HG03571 (cell line): ENCODE measurements around the gene ANTXR1.
"Not testable (repeated sequence)": the region's sequence is repeated elsewhere in the genome, so short reads cannot be mapped to it uniquely, and the experiment has no call there.

ENCODE experiments used
- ATAC-seq: cut with Tn5 transposase; IDR thresholded peaks from one replicate; pipeline ENCODE4 v1.9.1; 2021; ENCODE audit not compliant: unreplicated experiment

The ANTXR1 gene

DNA sequence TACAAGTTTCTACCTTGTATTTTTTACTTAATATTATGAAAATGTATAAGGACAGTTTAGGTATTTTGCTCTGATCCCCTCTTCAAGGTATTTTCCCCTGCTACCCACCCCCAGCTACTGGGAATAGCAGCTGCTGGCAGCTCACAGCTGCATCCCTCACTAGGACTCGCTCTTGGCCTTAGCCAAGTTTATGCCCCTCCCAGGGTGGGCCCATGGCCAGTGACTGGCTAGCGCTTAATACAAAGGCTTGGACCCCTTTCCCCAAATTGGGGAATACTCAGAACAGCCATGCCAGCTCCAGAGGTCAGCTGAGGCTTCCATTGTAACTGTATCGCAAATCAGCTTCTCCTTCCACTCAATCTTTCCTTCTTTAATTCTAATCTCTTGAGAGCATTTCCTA lies 242.8 kb downstream of the ANTXR1 start:
- no peak for ATAC-seq

GRCh38 chr2:69259994-69260591 lies 247.1 kb downstream of the ANTXR1 start:
- ATAC-seq: not testable (repeated sequence)

DNA sequence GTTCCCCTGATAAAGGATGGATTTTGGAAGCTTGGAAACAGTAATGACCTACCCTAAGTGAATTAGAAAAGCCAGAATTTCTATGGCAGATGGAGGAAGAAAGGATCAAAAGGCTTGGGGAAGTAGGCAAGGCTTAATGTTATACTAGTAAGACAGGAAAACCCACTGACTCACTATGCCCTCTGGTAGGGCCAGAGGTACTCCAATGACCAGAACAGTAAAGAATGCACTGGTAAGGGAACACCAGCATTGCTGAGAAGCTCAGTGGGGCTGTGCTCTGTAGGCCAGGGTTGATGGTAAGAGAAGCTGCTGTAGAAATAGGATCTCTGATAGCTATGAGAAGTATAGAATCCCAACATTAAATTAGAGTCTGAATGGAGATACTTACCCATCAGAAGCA lies 247.7 kb downstream of the ANTXR1 start:
- no peak for ATAC-seq

DNA sequence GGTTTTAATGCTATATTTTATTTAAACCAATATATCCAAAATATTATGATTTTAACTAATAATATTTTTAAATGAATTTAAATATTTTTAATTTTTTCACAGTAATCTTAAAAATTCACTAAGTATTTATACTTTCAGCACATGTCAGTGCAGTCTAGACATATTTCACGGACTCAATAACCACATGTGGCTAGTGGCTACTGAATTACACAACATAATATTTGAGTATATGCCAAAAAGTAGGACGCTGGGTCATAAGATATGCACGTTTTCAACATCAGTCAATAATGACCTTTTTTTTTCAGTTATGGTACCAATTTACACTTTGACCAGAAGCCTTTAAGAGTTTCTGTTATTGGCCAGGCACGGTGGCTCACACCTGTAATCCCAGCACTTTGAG lies 256.4 kb downstream of the ANTXR1 start:
- ATAC-seq: no peak

- ATAC-seq: no peak
Measured at GRCh38 chr2:69271831-69272257, 258.9 kb downstream of the ANTXR1 start.

- ATAC-seq: no peak
Measured at GRCh38 chr2:69272803-69273471, 260.0 kb downstream of the ANTXR1 start.

GRCh38 chr2:69275490-69275889 lies 262.5 kb downstream of the ANTXR1 start:
- ATAC-seq: no peak

GRCh38 chr2:69278366-69278765 lies 265.4 kb downstream of the ANTXR1 start:
- no peak for ATAC-seq

DNA sequence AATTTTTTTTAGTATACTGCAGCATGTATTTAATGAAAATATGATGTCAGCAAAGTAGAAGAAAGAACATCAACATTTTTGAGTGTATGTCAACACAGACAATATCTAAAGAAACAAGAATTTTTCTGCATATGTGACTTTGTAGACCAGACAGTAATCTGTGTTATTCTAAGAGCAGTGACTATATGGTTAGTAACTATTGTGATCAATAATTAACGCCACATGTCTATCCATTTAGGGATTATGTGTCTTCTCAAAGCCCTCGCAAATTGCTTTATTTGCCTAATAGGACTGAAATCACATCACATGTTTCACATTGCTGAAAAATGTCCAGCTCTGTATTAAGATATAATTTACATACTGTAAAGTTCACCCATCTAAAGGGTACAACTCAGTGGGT lies 266.2 kb downstream of the ANTXR1 start:
- no peak for ATAC-seq

GRCh38 chr2:69279931-69280681 lies 267.1 kb downstream of the ANTXR1 start:
- ATAC-seq: no peak

DNA sequence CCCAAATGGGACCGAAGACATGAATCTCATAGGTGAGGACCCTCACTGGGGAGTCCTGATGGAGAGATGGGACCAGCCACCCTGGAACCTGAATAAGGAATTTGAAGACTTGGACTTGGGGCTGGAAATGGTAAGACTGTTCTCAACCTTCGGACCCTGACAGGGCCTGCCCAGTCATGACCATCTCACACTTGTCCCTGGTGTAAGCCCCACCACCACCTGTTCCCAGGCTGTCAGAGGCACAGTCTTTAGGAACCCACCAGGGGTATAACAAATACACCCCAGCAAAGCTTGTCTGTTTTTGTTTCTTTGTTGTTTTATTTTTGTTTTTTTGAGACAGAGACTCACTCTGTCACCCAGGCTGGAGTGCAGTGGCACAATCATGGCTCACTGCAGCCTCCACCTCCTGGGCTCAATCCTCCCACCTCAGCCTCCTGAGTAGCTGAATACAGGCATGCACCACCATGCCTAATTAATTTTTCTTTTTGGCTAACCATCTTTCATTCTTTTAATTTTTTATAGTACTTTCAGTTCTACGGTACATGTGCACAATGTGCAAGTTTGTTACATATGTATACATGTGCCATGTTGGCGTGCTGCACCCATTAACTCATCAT lies 267.9 kb downstream of the ANTXR1 start:
- ATAC-seq: no peak

DNA sequence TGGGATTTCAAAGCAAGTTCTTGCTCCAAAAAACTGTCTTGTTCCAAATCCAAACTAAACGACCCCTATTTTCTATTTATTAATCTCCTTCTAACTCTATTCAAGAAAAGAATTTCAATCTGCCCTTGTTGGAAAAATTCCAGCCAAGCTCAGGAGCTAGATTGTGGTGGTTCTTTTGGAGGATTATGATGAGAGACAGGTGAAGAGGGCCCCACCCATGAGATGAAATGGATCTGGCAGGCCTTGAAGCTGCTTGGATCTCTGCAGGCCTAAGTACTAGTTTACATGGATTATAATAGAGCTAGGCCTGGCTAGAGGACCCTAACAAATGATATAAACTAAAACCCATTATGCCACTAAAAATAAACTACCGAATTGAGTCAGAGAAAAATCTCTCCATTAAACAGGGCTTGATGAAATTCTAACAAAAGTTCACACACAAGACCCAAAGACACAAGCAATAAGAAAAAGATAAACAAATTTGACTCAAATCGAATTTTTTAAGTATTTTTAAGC lies 272.5 kb downstream of the ANTXR1 start:
- no peak for ATAC-seq

DNA sequence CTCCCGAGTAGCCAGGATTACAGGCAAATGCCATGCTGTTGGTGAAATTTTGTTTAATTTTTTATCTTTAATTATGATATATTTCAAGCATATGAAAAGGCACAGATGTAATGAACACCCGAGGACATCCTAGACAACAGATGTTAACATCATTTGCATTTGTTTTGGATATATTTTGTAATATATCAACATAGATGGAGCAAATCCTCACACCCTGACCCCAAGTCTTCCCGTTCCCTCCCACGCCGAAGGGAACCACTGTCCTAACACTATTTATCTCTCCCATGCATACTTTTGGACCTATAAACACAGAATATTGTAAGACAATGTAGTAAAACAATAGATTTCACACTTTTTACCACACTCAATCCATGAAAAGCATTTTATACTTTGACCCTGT lies 274.6 kb downstream of the ANTXR1 start:
- ATAC-seq: no peak

- no peak for ATAC-seq
Measured at GRCh38 chr2:69288429-69288828, 275.4 kb downstream of the ANTXR1 start.

GRCh38 chr2:69291004-69291650 lies 278.1 kb downstream of the ANTXR1 start:
- no peak for ATAC-seq

GRCh38 chr2:69291721-69292120 lies 278.7 kb downstream of the ANTXR1 start:
- ATAC-seq: no peak

GRCh38 chr2:69292256-69292655 lies 279.3 kb downstream of the ANTXR1 start:
- no peak for ATAC-seq

- ATAC-seq: no peak
Measured at GRCh38 chr2:69296421-69296820, 283.4 kb downstream of the ANTXR1 start.

DNA sequence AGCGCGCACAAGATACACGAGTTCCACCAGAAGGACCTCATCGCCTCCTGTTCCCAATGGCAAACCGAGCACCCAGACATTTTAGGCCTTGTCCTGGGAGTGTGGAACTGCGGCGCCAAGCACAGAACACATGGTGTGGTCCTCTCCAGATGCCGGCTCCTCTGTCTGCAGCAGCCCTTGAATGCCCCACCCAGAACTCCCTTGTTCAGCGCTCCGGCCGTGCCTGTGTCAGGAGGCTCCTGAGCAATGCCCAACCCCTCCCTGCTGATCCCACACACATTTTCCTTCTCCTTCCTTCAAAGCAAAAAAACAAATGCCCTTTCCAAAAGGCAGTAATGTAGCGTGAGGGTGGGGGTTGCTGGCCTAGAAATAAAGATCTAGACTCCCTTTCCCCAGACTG lies 284.2 kb downstream of the ANTXR1 start:
- no peak for ATAC-seq

DNA sequence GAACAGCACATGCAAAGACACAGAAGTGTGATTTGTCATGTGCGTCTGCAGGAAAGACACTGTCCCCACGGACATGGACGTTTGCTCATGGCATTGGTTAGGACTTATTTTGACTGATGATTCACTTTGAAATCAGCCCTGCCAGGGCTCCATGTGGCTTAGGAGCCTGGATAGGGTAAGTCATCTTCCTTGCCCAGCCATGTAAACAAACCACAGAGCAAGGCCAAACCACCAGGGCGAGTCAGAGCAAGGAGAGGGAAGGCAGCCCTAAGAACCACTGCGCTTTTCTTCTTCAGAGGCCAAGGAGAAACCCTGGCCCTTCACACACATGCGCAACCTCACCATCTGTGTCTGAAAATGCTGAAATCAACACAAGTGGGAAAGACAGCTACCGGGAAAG lies 285.3 kb downstream of the ANTXR1 start:
- no peak for ATAC-seq

- ATAC-seq: no peak
Measured at GRCh38 chr2:69298862-69299261, 285.9 kb downstream of the ANTXR1 start.
